ENCODE measurements around the gene MYMX. TPM values are rescaled to one million over a fixed set of nuclear protein-coding genes. Genes with fewer than 3 reads are reported as not detected.
A peak's percentile ranks its signal among the peaks of the same experiment; 100 is the strongest.

The MYMX gene
- total RNA-seq, 3 donors from 2014 or later: 0.88 to 3.4 (median 2.9) TPM

GRCh38 chr6:44224029-44224964, 7.6 kb downstream of the MYMX start:
- H3K4me3 ChIP-seq: peak overlapping the region; percentile 68 to 81 (median 75)
- no peaks in the 10 kb centered on the region for H3K36me3 ChIP-seq
- H3K9me3 ChIP-seq: no peaks in the 10 kb centered on the region
- H3K4me1 ChIP-seq: peaks cover 14 to 54% of the 10 kb centered on the region in 2 donors
- no peaks in the 10 kb centered on the region for H3K27me3 ChIP-seq
- intact Hi-C loops (cut with DNase I; ENCODE audit: low total_unique reads): no loop called here
- peak overlapping the region; percentile 98 to 99 for H3K27ac ChIP-seq
- no peak for TF ChIP-seq CTCF (IDR thresholded peaks at IDR 0.05)
- TF ChIP-seq POLR2AphosphoS5 (IDR thresholded peaks at IDR 0.05): no peak
- DNase-seq (ENCODE audit: low spot score in 2 of 2): no peak

- H3K27ac ChIP-seq: peak overlapping the region; percentile 98 to 99
- no peak for DNase-seq (ENCODE audit: low spot score in 2 of 2)
- peaks cover 14 to 50% of the 10 kb centered on the region in 2 donors for H3K4me1 ChIP-seq
- no peaks in the 10 kb centered on the region for H3K27me3 ChIP-seq
- H3K4me3 ChIP-seq: peak overlapping the region in 2 of 3 donors; percentile 75 to 81
- TF ChIP-seq CTCF (IDR thresholded peaks at IDR 0.05) (no peak), POLR2AphosphoS5 (IDR thresholded peaks at IDR 0.05) (no peak), POLR2A (IDR thresholded peaks at IDR 0.05) (no peak)
- H3K36me3 ChIP-seq: no peaks in the 10 kb centered on the region
- H3K9me3 ChIP-seq: no peaks in the 10 kb centered on the region
- intact Hi-C loops (cut with DNase I; ENCODE audit: low total_unique reads): no loop called here
These were observed 8.2 kb downstream of the MYMX start for GRCh38 chr6:44224965-44225305.

- Histone ChIP-seq H3K4me3 (peak overlapping the region in 1 of 3 donors; percentile 43), H3K4me1 (peaks cover 14 to 50% of the 10 kb centered on the region in 2 donors), H3K27me3 (no peaks in the 10 kb centered on the region), H3K27ac (peak overlapping the region; percentile 98 to 99), H3K9me3 (no peaks in the 10 kb centered on the region), H3K36me3 (no peaks in the 10 kb centered on the region)
- intact Hi-C loops (cut with DNase I; ENCODE audit: low total_unique reads): no loop called here
- TF ChIP-seq POLR2A (IDR thresholded peaks at IDR 0.05) (no peak), CTCF (IDR thresholded peaks at IDR 0.05) (no peak), POLR2AphosphoS5 (IDR thresholded peaks at IDR 0.05) (no peak)
- DNase-seq (ENCODE audit: low spot score in 2 of 2): no peak
These were observed 9.0 kb downstream of the MYMX start for GRCh38 chr6:44225579-44226325.

- TF ChIP-seq CTCF (IDR thresholded peaks at IDR 0.05) (no peak), POLR2AphosphoS5 (IDR thresholded peaks at IDR 0.05) (no peak), POLR2A (IDR thresholded peaks at IDR 0.05) (no peak)
- H3K27ac ChIP-seq: peak overlapping the region; percentile 98 to 99
- H3K4me3 ChIP-seq: peak overlapping the region; percentile 7 to 43 (median 20)
- no peaks in the 10 kb centered on the region for H3K36me3 ChIP-seq
- no peaks in the 10 kb centered on the region for H3K27me3 ChIP-seq
- no peak for DNase-seq (ENCODE audit: low spot score in 2 of 2)
- H3K4me1 ChIP-seq: peaks cover 12 to 46% of the 10 kb centered on the region in 2 donors
- intact Hi-C loops (cut with DNase I; ENCODE audit: low total_unique reads): no loop called here
- no peaks in the 10 kb centered on the region for H3K9me3 ChIP-seq
These were observed 9.8 kb downstream of the MYMX start for GRCh38 chr6:44226368-44227147.
